PC-3 (cell line): ENCODE measurements around the gene ARF1. TPM values are rescaled to one million over a fixed set of nuclear protein-coding genes. Genes with fewer than 3 reads are reported as not detected.

Source experiments
- ATAC-seq: fragments of 200-7000 bp; cut with Tn5 transposase; 2 replicates; pipeline ENCODE4 v1.9.1; 2020; ENCODE audit warnings: mild to moderate bottlenecking, moderate library complexity
- BruUV-seq: library from RNA; stranded (reverse); fragments of 400-500 nt; replicated peaks from 2 replicates; lab custom pipeline; 2021; lab: Mats Ljungman, UMichigan
- CTCF ChIA-PET: fragments of 300-600 bp; sonication (Branson Sonifier 250); formaldehyde crosslinking; loops from one replicate; lab custom pipeline; 2022; ENCODE audit warnings: antibody characterized with exemption; lab: Charles Lee
- POLR2A ChIA-PET: fragments of 300-600 bp; sonication (Branson Sonifier 250); formaldehyde crosslinking; loops from one replicate; lab custom pipeline; 2022; ENCODE audit warnings: antibody characterized with exemption; ENCODE audit not compliant: unreplicated experiment; lab: Charles Lee
- DNase-seq: peaks from one replicate; pipeline ENCODE4 v3.0.0-alpha.2; 2015
- H2AFZ ChIP-seq: fragments of 300-600 bp; sonication (generic); 2 replicates; pipeline ENCODE4 v1.6.0; 2016; ENCODE audit warnings: antibody characterized with exemption, low read length
- H3F3A ChIP-seq: fragments of 300-600 bp; sonication (generic); one replicate; pipeline ENCODE4 v1.6.0; 2017; ENCODE audit warnings: antibody characterized with exemption, low read length, control low read depth, mild to moderate bottlenecking; ENCODE audit not compliant: unreplicated experiment
- H3K27ac ChIP-seq: fragments of 300-600 bp; sonication (generic); 2 replicates; pipeline ENCODE4 v1.5.1; 2016; ENCODE audit warnings: mild to moderate bottlenecking, low read length
- H3K27me3 ChIP-seq: fragments of 300-600 bp; sonication (generic); 2 replicates; pipeline ENCODE4 v1.6.1; 2016; ENCODE audit warnings: low read length, mixed read lengths
- H3K36me3 ChIP-seq: fragments of 300-600 bp; sonication (generic); 2 replicates; pipeline ENCODE4 v1.6.1; 2016; ENCODE audit warnings: low read depth, mixed run types, low read length, mixed read lengths
- H3K4me1 ChIP-seq: fragments of 300-600 bp; sonication (generic); 2 replicates; pipeline ENCODE4 v1.5.1; 2016; ENCODE audit warnings: low read length; ENCODE audit not compliant: insufficient read depth
- H3K4me2 ChIP-seq: fragments of 300-600 bp; sonication (generic); 2 replicates; pipeline ENCODE4 v1.6.0; 2016; ENCODE audit warnings: low read length
- H3K4me3 ChIP-seq: fragments of 300-600 bp; sonication (generic); 2 replicates; pipeline ENCODE4 v1.5.1; 2016; ENCODE audit warnings: mild to moderate bottlenecking, low read length, mixed read lengths
- H3K79me2 ChIP-seq: fragments of 300-600 bp; sonication (generic); 2 replicates; pipeline ENCODE4 v1.6.1; 2017; ENCODE audit warnings: low read length, mixed read lengths
- H3K9ac ChIP-seq: fragments of 300-600 bp; sonication (generic); 2 replicates; pipeline ENCODE4 v1.6.0; 2016; ENCODE audit warnings: mild to moderate bottlenecking, low read length
- H3K9me2 ChIP-seq: fragments of 300-600 bp; sonication (generic); replicated peaks from 2 replicates; pipeline ENCODE4 v1.6.1; 2016; ENCODE audit warnings: mixed run types, low read length, mixed read lengths
- H3K9me3 ChIP-seq: fragments of 300-600 bp; sonication (generic); 2 replicates; pipeline ENCODE4 v1.6.1; 2016; ENCODE audit warnings: low read length, mixed read lengths
- H4K20me1 ChIP-seq: fragments of 300-600 bp; sonication (generic); 2 replicates; pipeline ENCODE4 v1.6.1; 2016; ENCODE audit warnings: low read length, mixed read lengths
- CTCF ChIP-seq: fragments of 300-600 bp; sonication (generic); conservative IDR thresholded peaks from 2 replicates; pipeline ENCODE4 v1.5.1; 2017; ENCODE audit warnings: antibody characterized with exemption, low read depth, mild to moderate bottlenecking, low read length
- EZH2 ChIP-seq: fragments of 300-600 bp; sonication (generic); IDR thresholded peaks from one replicate; pipeline ENCODE4 v1.6.1; 2017; ENCODE audit warnings: antibody characterized with exemption, mild to moderate bottlenecking, low read length; ENCODE audit not compliant: unreplicated experiment
- EZH2phosphoT487 ChIP-seq: fragments of 300-600 bp; sonication (generic); IDR thresholded peaks from 2 replicates; pipeline ENCODE4 v1.6.1; 2018; ENCODE audit warnings: mild to moderate bottlenecking, antibody characterized with exemption, low read length, borderline replicate concordance
- intact Hi-C: fragments of 100-400 bp; cut with micrococcal nuclease; formaldehyde crosslinking; loops from 2 replicates; pipeline ENCODE4 v1.9.0; 2023
- total RNA-seq: library from RNA; depleted of rRNA; stranded (reverse); fragments of >200 nt; gene quantifications from 2 replicates; pipeline ENCODE4 v1.2.3, GENCODE V29; 2014

The ARF1 gene
- total RNA-seq, 1 experiment from 2014 or later, result 688 TPM

GRCh38 chr1:228139406-228139930 is 57.0 kb downstream of the ARF1 start:
- Histone ChIP-seq H2AFZ (peak overlapping the region; percentile 91), H3K27ac (peak overlapping the region; percentile 37)
- CTCF ChIA-PET, result no interaction called here

GRCh38 chr1:228139931-228140723 is 57.6 kb downstream of the ARF1 start, which contains the start of gene GUK1:
GUK1 (plus strand) TSS chr1:228140279; CDS start chr1:228140303, 24 bp downstream.
- intact Hi-C loops, result loop anchor here (1.0 to 5.0 kb wide), 5 partner anchors 9 to 267 kb away; partner anchors contain the start of genes ARF1, MRPL55 and TRIM11
- CTCF ChIA-PET, result no interaction called here

More at GRCh38 chr1:228139406-228139930, 57.0 kb downstream of the ARF1 start:
- Histone ChIP-seq H3K27me3 (no peaks in the 10 kb centered on the region), H3F3A (no peaks in the 10 kb centered on the region), H3K4me1 (peaks cover 23% of the 10 kb centered on the region), H4K20me1 (peaks cover 36% of the 10 kb centered on the region), H3K9ac (peak overlapping the region; percentile 71), H3K9me3 (no peaks in the 10 kb centered on the region), H3K4me3 (peak overlapping the region; percentile 69), H3K36me3 (no peaks in the 10 kb centered on the region), H3K79me2 (peaks cover 43% of the 10 kb centered on the region), H3K9me2 (no peaks in the 10 kb centered on the region), H3K4me2 (peak overlapping the region; percentile 81)
- intact Hi-C loops, result loop anchor here (1.0 kb wide), 1 partner anchor 8 kb away; no protein-coding TSS in a partner anchor
- BruUV-seq, result TSS peak; percentile 82
- POLR2A ChIA-PET, result no interaction called here
- no peak for ATAC-seq
- DNase-seq, result no peak
- TF ChIP-seq EZH2 (no peak), CTCF (no peak), EZH2phosphoT487 (no peak)

More at GRCh38 chr1:228139931-228140723, 57.6 kb downstream of the ARF1 start, which contains the start of gene GUK1:
- TF ChIP-seq EZH2phosphoT487, result no peak
- TF ChIP-seq CTCF, result peak; percentile 42
- peaks cover 50% of the 10 kb centered on the region for H3K79me2 ChIP-seq
- H4K20me1 ChIP-seq, result peaks cover 43% of the 10 kb centered on the region
- H2AFZ ChIP-seq, result peak within 1 kb of the TSS; percentile 91
- peak within 1 kb of the TSS; percentile 44 for H3K27ac ChIP-seq
- no peaks in the 10 kb centered on the region for H3K9me2 ChIP-seq
- H3K4me2 ChIP-seq, result peak within 1 kb of the TSS; percentile 98
- no peaks in the 10 kb centered on the region for H3K9me3 ChIP-seq
- no peaks in the 10 kb centered on the region for H3K27me3 ChIP-seq
- DNase-seq (peak; percentile 100), ATAC-seq (peak; percentile 91)
- TSS peak; percentile 64 for BruUV-seq
- peaks cover 23% of the 10 kb centered on the region for H3K4me1 ChIP-seq
- peak within 1 kb of the TSS; percentile 89 for H3K9ac ChIP-seq
- peak within 1 kb of the TSS; percentile 84 for H3K4me3 ChIP-seq
- POLR2A ChIA-PET, result interaction anchor here (0.9 kb wide), 1 partner anchor 26 kb away, joined by 3 read pairs; the partner anchor contains the start of gene IBA57
- no peaks in the 10 kb centered on the region for H3K36me3 ChIP-seq
- H3F3A ChIP-seq, result no peaks in the 10 kb centered on the region
